HEK293 (cell line): ENCODE data around the gene NEK8.

ENCODE experiments used
- CTCF ChIA-PET: fragments of 350-600 bp; formaldehyde crosslinking; extraction: SDS; loops from one replicate; lab custom pipeline; 2021; ENCODE audit warnings: antibody characterized with exemption; lab: Yijun Ruan, JAX
- POLR2A ChIA-PET: fragments of 300-600 bp; formaldehyde crosslinking; extraction: SDS; loops from one replicate; lab custom pipeline; 2020; ENCODE audit warnings: antibody characterized with exemption, inconsistent platforms; lab: Yijun Ruan, JAX
- H3K27ac ChIP-seq: fragments of 200-500 bp; sonication (Bioruptor generic); 2 replicates; pipeline ENCODE4 v1.5.1; 2014; ENCODE audit warnings: low read depth, low read length, control low read depth, inconsistent platforms; ENCODE audit errors: extremely low read depth
- H3K36me3 ChIP-seq, 2 experiments: fragments of 200-500 bp in 1 of 2; sonication (Bioruptor generic) in 1 of 2; 1 replicate in 1 of 2; 2 replicates in 1 of 2; pipeline ENCODE4 v1.5.1; 2014 to 2017; ENCODE audit warnings: inconsistent platforms in 2 of 2, low read length in 2 of 2; ENCODE audit not compliant: control insufficient read depth in 2 of 2, insufficient read depth in 1 of 2
- H3K4me1 ChIP-seq: fragments of 200-500 bp; sonication (Bioruptor generic); 2 replicates; pipeline ENCODE4 v1.5.1; 2014; ENCODE audit warnings: mild to moderate bottlenecking, low read length, inconsistent platforms; ENCODE audit not compliant: control insufficient read depth, insufficient read depth
- H3K4me3 ChIP-seq: 2 replicates; pipeline ENCODE4 v1.5.1; 2011; ENCODE audit warnings: low read depth, mild to moderate bottlenecking, control low read depth, low read length, moderate library complexity
- H3K9me3 ChIP-seq: fragments of 200-500 bp; sonication (Bioruptor generic); 2 replicates; pipeline ENCODE4 v1.5.1; 2014; ENCODE audit warnings: low read depth, low read length, inconsistent platforms; ENCODE audit not compliant: control insufficient read depth, insufficient read depth
- GLI4 ChIP-seq: fragments of 450-650 bp; formaldehyde crosslinking; IDR thresholded peaks from 2 replicates; pipeline ENCODE4 v1.5.1; 2016; ENCODE audit warnings: missing biosample characterization, missing genetic modification characterization
- KLF8 ChIP-seq: fragments of 450-650 bp; formaldehyde crosslinking; IDR thresholded peaks from 2 replicates; pipeline ENCODE4 v1.5.1; 2016; ENCODE audit warnings: missing biosample characterization, missing genetic modification characterization
- ZBTB1 ChIP-seq: fragments of 450-650 bp; formaldehyde crosslinking; IDR thresholded peaks from 2 replicates; pipeline ENCODE4 v1.5.1; 2016; ENCODE audit warnings: missing biosample characterization, missing genetic modification characterization
- ZBTB26 ChIP-seq: fragments of 450-650 bp; formaldehyde crosslinking; optimal IDR thresholded peaks from 2 replicates; pipeline ENCODE3; 2016; ENCODE audit warnings: missing biosample characterization, mild to moderate bottlenecking, missing genetic modification characterization
- ZBTB7A ChIP-seq: fragments of 450-650 bp; formaldehyde crosslinking; IDR thresholded peaks from 2 replicates; pipeline ENCODE4 v1.5.1; 2016; ENCODE audit warnings: low read depth, missing biosample characterization, missing genetic modification characterization
- ZBTB8A ChIP-seq: fragments of 450-650 bp; formaldehyde crosslinking; IDR thresholded peaks from 2 replicates; pipeline ENCODE4 v1.5.1; 2016; ENCODE audit warnings: missing biosample characterization, missing genetic modification characterization
- ZEB2 ChIP-seq: fragments of 450-650 bp; formaldehyde crosslinking; IDR thresholded peaks from 2 replicates; pipeline ENCODE4 v1.5.1; 2016; ENCODE audit warnings: missing biosample characterization, missing genetic modification characterization
- ZFHX2 ChIP-seq: fragments of 450-650 bp; formaldehyde crosslinking; conservative IDR thresholded peaks from 2 replicates; pipeline ENCODE4 v1.5.1; 2016; ENCODE audit warnings: missing biosample characterization, missing genetic modification characterization
- ZFP41 ChIP-seq: fragments of 450-650 bp; formaldehyde crosslinking; IDR thresholded peaks from 2 replicates; pipeline ENCODE4 v1.5.1; 2016; ENCODE audit warnings: missing biosample characterization, missing genetic modification characterization, borderline replicate concordance
- ZNF121 ChIP-seq: fragments of 450-650 bp; formaldehyde crosslinking; IDR thresholded peaks from 2 replicates; pipeline ENCODE4 v1.5.1; 2016; ENCODE audit warnings: missing biosample characterization, missing genetic modification characterization
- ZNF155 ChIP-seq: fragments of 450-650 bp; formaldehyde crosslinking; IDR thresholded peaks from 2 replicates; pipeline ENCODE4 v1.5.1; 2016; ENCODE audit warnings: missing biosample characterization, missing genetic modification characterization
- ZNF169 ChIP-seq: fragments of 450-650 bp; formaldehyde crosslinking; IDR thresholded peaks from 2 replicates; pipeline ENCODE4 v1.5.1; 2016; ENCODE audit warnings: missing biosample characterization, missing genetic modification characterization
- ZNF214 ChIP-seq: fragments of 450-650 bp; formaldehyde crosslinking; IDR thresholded peaks from 2 replicates; pipeline ENCODE4 v1.5.1; 2017; ENCODE audit warnings: missing biosample characterization, mild to moderate bottlenecking, missing genetic modification characterization, borderline replicate concordance
- ZNF266 ChIP-seq: fragments of 450-650 bp; formaldehyde crosslinking; IDR thresholded peaks from 2 replicates; pipeline ENCODE4 v1.5.1; 2016; ENCODE audit warnings: missing biosample characterization, missing genetic modification characterization, low read depth
- ZNF274 ChIP-seq, 2 experiments: fragments of 200-500 bp in 1 of 2; fragments of 450-650 bp in 1 of 2; sonication (Bioruptor generic) in 1 of 2; formaldehyde crosslinking in 1 of 2; IDR thresholded peaks; 2 replicates each; pipeline versions ENCODE4 v1.5.1 to v1.6.1; 2014 to 2016; ENCODE audit warnings: borderline replicate concordance in 1 of 2, inconsistent platforms in 1 of 2, low read length in 1 of 2, missing biosample characterization in 1 of 2, missing genetic modification characterization in 1 of 2
- ZNF280D ChIP-seq: fragments of 450-650 bp; formaldehyde crosslinking; IDR thresholded peaks from 2 replicates; pipeline ENCODE4 v1.5.1; 2016; ENCODE audit warnings: missing biosample characterization, missing genetic modification characterization
- ZNF324 ChIP-seq: fragments of 450-650 bp; formaldehyde crosslinking; IDR thresholded peaks from 2 replicates; pipeline ENCODE4 v1.5.1; 2016; ENCODE audit warnings: missing biosample characterization, missing genetic modification characterization
- ZNF335 ChIP-seq: fragments of 450-650 bp; formaldehyde crosslinking; conservative IDR thresholded peaks from 2 replicates; pipeline ENCODE4 v1.5.1; 2016; ENCODE audit warnings: missing biosample characterization, missing genetic modification characterization
- ZNF354C ChIP-seq: fragments of 450-650 bp; formaldehyde crosslinking; IDR thresholded peaks from 2 replicates; pipeline ENCODE4 v1.5.1; 2016; ENCODE audit warnings: missing biosample characterization, missing genetic modification characterization, low read depth, borderline replicate concordance
- ZNF423 ChIP-seq: fragments of 450-650 bp; formaldehyde crosslinking; IDR thresholded peaks from 2 replicates; pipeline ENCODE4 v1.5.1; 2016; ENCODE audit warnings: missing biosample characterization, missing genetic modification characterization
- ZNF433 ChIP-seq: fragments of 450-650 bp; formaldehyde crosslinking; IDR thresholded peaks from 2 replicates; pipeline ENCODE4 v1.5.1; 2016; ENCODE audit warnings: missing biosample characterization, missing genetic modification characterization, low read depth
- ZNF530 ChIP-seq: fragments of 450-650 bp; formaldehyde crosslinking; IDR thresholded peaks from 2 replicates; pipeline ENCODE4 v1.5.1; 2016; ENCODE audit warnings: low read depth, missing biosample characterization, missing genetic modification characterization
- ZNF624 ChIP-seq: fragments of 450-650 bp; formaldehyde crosslinking; IDR thresholded peaks from 2 replicates; pipeline ENCODE4 v1.5.1; 2017; ENCODE audit warnings: missing biosample characterization, missing genetic modification characterization
- ZNF76 ChIP-seq: fragments of 450-650 bp; formaldehyde crosslinking; IDR thresholded peaks from 2 replicates; pipeline ENCODE4; 2016; ENCODE audit warnings: low read depth, missing biosample characterization, missing genetic modification characterization, borderline replicate concordance
- ZNF785 ChIP-seq: fragments of 450-650 bp; formaldehyde crosslinking; IDR thresholded peaks from 2 replicates; pipeline ENCODE4 v1.5.1; 2016; ENCODE audit warnings: missing biosample characterization, missing genetic modification characterization
- ZNF830 ChIP-seq: fragments of 450-650 bp; IDR thresholded peaks from 2 replicates; pipeline ENCODE4 v1.5.0; 2018; ENCODE audit warnings: missing biosample characterization, missing genetic modification characterization, low read depth, mild to moderate bottlenecking, moderate library complexity
- ZSCAN30 ChIP-seq: fragments of 450-650 bp; IDR thresholded peaks from 2 replicates; pipeline ENCODE4 v1.5.1; 2018; ENCODE audit warnings: missing biosample characterization, mild to moderate bottlenecking, missing genetic modification characterization, moderate library complexity
- TF ChIP-seq, protein P1 (sequence below): fragments of 450-650 bp; formaldehyde crosslinking; IDR thresholded peaks from 2 replicates; pipeline ENCODE4 v1.5.1; 2016; ENCODE audit warnings: missing biosample characterization, missing genetic modification characterization
- TF ChIP-seq, protein P2 (sequence below): fragments of 450-650 bp; formaldehyde crosslinking; IDR thresholded peaks from 2 replicates; pipeline ENCODE4 v1.5.1; 2016; ENCODE audit warnings: missing biosample characterization, missing genetic modification characterization

NEK8 gene

DNA sequence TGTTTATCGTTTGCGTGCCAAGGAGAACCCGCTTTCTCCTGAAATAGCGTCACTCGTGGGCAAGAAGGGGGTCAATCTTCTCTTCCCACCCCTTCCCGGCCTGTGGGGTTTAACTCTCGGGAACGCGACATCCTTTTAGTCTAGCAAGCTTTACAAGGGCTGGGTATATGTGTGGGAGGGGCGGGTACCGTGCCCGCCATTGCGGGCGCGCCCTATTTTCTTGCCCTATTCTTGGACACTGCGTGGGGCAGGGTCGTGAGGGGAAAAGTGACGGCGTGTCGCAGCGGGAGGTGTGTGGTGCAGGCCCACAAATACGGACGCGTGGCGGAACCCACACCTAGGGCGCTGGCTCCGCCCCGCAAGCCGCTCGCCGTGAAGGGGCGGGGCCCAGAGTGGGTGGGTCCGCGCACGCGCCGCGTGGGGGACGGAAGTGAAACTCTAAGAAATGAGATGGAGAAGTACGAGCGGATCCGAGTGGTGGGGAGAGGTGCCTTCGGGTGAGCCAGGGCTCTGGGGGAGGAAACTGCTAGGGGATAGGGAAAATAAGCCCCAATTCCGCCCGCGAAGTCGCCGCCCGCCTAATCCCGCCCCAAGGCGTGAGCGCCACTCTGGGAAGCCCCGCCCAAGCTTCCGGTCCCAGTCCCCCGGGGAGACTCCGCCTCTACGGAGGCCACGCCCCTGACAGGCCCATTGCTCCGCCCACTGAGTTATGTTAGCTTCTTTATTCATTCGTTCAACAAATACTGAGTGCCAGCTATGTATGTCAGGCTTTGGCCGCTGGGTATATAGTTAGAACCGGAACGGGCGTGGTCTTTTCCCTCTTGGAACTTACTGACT is at the start of gene NEK8:
NEK8 (plus strand) TSS at position 425 of the 837 bp plus-strand sequence; CDS start at position 451, 26 bp downstream.
- H3K4me1 ChIP-seq = no peaks in the 10 kb centered on the region
- H3K4me3 ChIP-seq = peak within 1 kb of the TSS; percentile 87
- peak within 1 kb of the TSS; percentile 73 for H3K27ac ChIP-seq
- POLR2A ChIA-PET = interaction anchor here (0.5 to 6.7 kb wide), 17 partner anchors 9 to 237 kb away, joined by 3 to 448 read pairs (median 11); partner anchors contain the start of genes BLTP2, FAM222B, FLOT2 and PHF12
- no peaks in the 10 kb centered on the region for H3K9me3 ChIP-seq
- H3K36me3 ChIP-seq = peaks cover 0 to 17% of the 10 kb centered on the region in 2 experiments; a peak in 2 of 3 replicates
- CTCF ChIA-PET = interaction anchor here (0.6 to 13.6 kb wide), 22 partner anchors 12 to 388 kb away, joined by 3 to 445 read pairs (median 8); partner anchors contain the start of genes BLTP2, DHRS13, FLOT2 and PROCA1
- TF ChIP-seq GLI4 (no peak), ZFHX2 (tag by site-specific recombination) (peak; percentile 88), ZNF423 (tag by site-specific recombination) (no peak), ZNF830 (tag by site-specific recombination) (no peak), ZNF324 (tag by site-specific recombination) (no peak), ZNF76 (tag by site-specific recombination) (peak; percentile 4; the same call in 1 of the 2 replicates), ZNF155 (tag by site-specific recombination) (no peak), ZBTB8A (tag by site-specific recombination) (peak; percentile 97), ZNF214 (tag by site-specific recombination) (no peak), KLF8 (tag by site-specific recombination) (peak; percentile 98), ZNF280D (no peak), ZSCAN30 (0 out of 2 replicates have a peak, but pooled peaks have one; percentile 22), ZFP41 (tag by site-specific recombination) (no peak), ZBTB26 (peak; percentile 85), ZEB2 (tag by site-specific recombination) (peak; percentile 7; the same call in 1 of the 2 replicates), ZNF433 (no peak), ZNF274 (IDR thresholded peaks at IDR 0.05; ENCODE audit: low read length) (no peak), ZNF274 (tag by site-specific recombination; IDR thresholded peaks at IDR 0.05; ENCODE audit: borderline replicate concordance) (no peak), ZNF624 (tag by site-specific recombination) (no peak), ZBTB7A (tag by site-specific recombination) (peak; percentile 63; the same call in 1 of the 2 replicates), ZNF530 (tag by site-specific recombination) (no peak), ZBTB1 (tag by site-specific recombination) (0 out of 2 replicates have a peak, but pooled peaks have one; percentile 85), ZNF266 (no peak), ZNF169 (tag by site-specific recombination) (no peak), ZNF335 (tag by site-specific recombination) (peak; percentile 43), ZNF354C (tag by site-specific recombination) (no peak), ZNF121 (peak; percentile 54; the same call in 1 of the 2 replicates), ZNF785 (tag by site-specific recombination) (peak; percentile 51; the same call in 1 of the 2 replicates)
- TF ChIP-seq, protein P1, sequence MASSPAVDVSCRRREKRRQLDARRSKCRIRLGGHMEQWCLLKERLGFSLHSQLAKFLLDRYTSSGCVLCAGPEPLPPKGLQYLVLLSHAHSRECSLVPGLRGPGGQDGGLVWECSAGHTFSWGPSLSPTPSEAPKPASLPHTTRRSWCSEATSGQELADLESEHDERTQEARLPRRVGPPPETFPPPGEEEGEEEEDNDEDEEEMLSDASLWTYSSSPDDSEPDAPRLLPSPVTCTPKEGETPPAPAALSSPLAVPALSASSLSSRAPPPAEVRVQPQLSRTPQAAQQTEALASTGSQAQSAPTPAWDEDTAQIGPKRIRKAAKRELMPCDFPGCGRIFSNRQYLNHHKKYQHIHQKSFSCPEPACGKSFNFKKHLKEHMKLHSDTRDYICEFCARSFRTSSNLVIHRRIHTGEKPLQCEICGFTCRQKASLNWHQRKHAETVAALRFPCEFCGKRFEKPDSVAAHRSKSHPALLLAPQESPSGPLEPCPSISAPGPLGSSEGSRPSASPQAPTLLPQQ (tag by site-specific recombination) = 0 out of 2 replicates have a peak, but pooled peaks have one; percentile 39
- TF ChIP-seq, protein P2, sequence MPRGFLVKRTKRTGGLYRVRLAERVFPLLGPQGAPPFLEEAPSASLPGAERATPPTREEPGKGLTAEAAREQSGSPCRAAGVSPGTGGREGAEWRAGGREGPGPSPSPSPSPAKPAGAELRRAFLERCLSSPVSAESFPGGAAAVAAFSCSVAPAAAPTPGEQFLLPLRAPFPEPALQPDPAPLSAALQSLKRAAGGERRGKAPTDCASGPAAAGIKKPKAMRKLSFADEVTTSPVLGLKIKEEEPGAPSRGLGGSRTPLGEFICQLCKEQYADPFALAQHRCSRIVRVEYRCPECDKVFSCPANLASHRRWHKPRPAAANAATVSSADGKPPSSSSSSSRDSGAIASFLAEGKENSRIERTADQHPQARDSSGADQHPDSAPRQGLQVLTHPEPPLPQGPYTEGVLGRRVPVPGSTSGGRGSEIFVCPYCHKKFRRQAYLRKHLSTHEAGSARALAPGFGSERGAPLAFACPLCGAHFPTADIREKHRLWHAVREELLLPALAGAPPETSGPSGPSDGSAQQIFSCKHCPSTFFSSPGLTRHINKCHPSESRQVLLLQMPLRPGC (tag by site-specific recombination) = 0 out of 2 replicates have a peak, but pooled peaks have one; percentile 36
